ENCODE data around the gene TTC34.

TTC34 gene

GRCh38 chr1:2828586-2829250 is 27.2 kb upstream of the TTC34 start:
- CTCF ChIA-PET, result no interaction called here
- no peak for DNase-seq (ENCODE audit: extremely low spot score)
- POLR2A ChIA-PET, result no interaction called here
- TF ChIP-seq BHLHE40 (IDR thresholded peaks at IDR 0.05; ENCODE audit: borderline replicate concordance) (no peak), FOXK2 (IDR thresholded peaks at IDR 0.05) (no peak), SUZ12 (IDR thresholded peaks at IDR 0.05) (no peak), NFRKB (IDR thresholded peaks at IDR 0.05) (no peak), PKNOX1 (IDR thresholded peaks at IDR 0.05) (no peak), L3MBTL2 (conservative IDR thresholded peaks at IDR 0.05) (no peak), ELF4 (IDR thresholded peaks at IDR 0.05) (no peak), TARDBP (IDR thresholded peaks at IDR 0.05) (no peak)

GRCh38 chr1:2826736-2827292 is 25.3 kb upstream of the TTC34 start:
- TF ChIP-seq PKNOX1 (IDR thresholded peaks at IDR 0.05) (no peak), FOXA1 (IDR thresholded peaks at IDR 0.05) (no peak), CTBP1 (IDR thresholded peaks at IDR 0.05; ENCODE audit: borderline replicate concordance) (no peak), ELF4 (IDR thresholded peaks at IDR 0.05) (no peak), HDGF (IDR thresholded peaks at IDR 0.05; ENCODE audit: borderline replicate concordance) (no peak), TARDBP (IDR thresholded peaks at IDR 0.05) (no peak), SP1 (IDR thresholded peaks at IDR 0.05) (no peak), SUZ12 (IDR thresholded peaks at IDR 0.05) (no peak), ZNF384 (IDR thresholded peaks at IDR 0.05) (no peak), FOXM1 (IDR thresholded peaks at IDR 0.05; ENCODE audit: borderline replicate concordance) (no peak), BHLHE40 (IDR thresholded peaks at IDR 0.05; ENCODE audit: borderline replicate concordance) (no peak)
- DNase-seq (ENCODE audit: extremely low spot score), result no peak
- ChIA-PET CTCF (no interaction called here), POLR2A (no interaction called here)

GRCh38 chr1:2826316-2826715 is 24.8 kb upstream of the TTC34 start:
- TF ChIP-seq TARDBP (IDR thresholded peaks at IDR 0.05) (no peak), ARNT (IDR thresholded peaks at IDR 0.05) (no peak), BHLHE40 (IDR thresholded peaks at IDR 0.05; ENCODE audit: borderline replicate concordance) (no peak), SP1 (IDR thresholded peaks at IDR 0.05) (no peak), PKNOX1 (IDR thresholded peaks at IDR 0.05) (no peak), FOXA1 (IDR thresholded peaks at IDR 0.05) (no peak)
- POLR2A ChIA-PET, result no interaction called here

GRCh38 chr1:2825487-2826189 is 24.1 kb upstream of the TTC34 start:
- ChIA-PET CTCF (interaction anchor here (0.7 kb wide), 1 partner anchor 17 kb away, joined by 3 read pairs; no protein-coding TSS in a partner anchor), POLR2A (no interaction called here)
- TF ChIP-seq ZNF384 (IDR thresholded peaks at IDR 0.05) (no peak), PKNOX1 (IDR thresholded peaks at IDR 0.05) (no peak), TARDBP (IDR thresholded peaks at IDR 0.05) (no peak), ELF4 (IDR thresholded peaks at IDR 0.05) (no peak), BHLHE40 (IDR thresholded peaks at IDR 0.05; ENCODE audit: borderline replicate concordance) (no peak), SP1 (IDR thresholded peaks at IDR 0.05) (no peak), ARNT (IDR thresholded peaks at IDR 0.05) (no peak)
- DNase-seq (ENCODE audit: extremely low spot score), result no peak

More at GRCh38 chr1:2826316-2826715, 24.8 kb upstream of the TTC34 start:
- no peak for DNase-seq (ENCODE audit: extremely low spot score)
- CTCF ChIA-PET, result interaction anchor here (0.7 kb wide), 1 partner anchor 18 kb away, joined by 3 read pairs; no protein-coding TSS in a partner anchor

- no peak for TF ChIP-seq ELF4 (IDR thresholded peaks at IDR 0.05)
- TF ChIP-seq CTBP1 (IDR thresholded peaks at IDR 0.05; ENCODE audit: borderline replicate concordance), result no peak
- TF ChIP-seq L3MBTL2 (conservative IDR thresholded peaks at IDR 0.05), result no peak
- no peak for TF ChIP-seq ARNT (IDR thresholded peaks at IDR 0.05)
- TF ChIP-seq FOXK2 (IDR thresholded peaks at IDR 0.05), result no peak
- no peak for TF ChIP-seq PKNOX1 (IDR thresholded peaks at IDR 0.05)
- TF ChIP-seq FOXM1 (IDR thresholded peaks at IDR 0.05; ENCODE audit: borderline replicate concordance), result no peak
- TF ChIP-seq ZNF384 (IDR thresholded peaks at IDR 0.05), result no peak
- no peak for TF ChIP-seq SUZ12 (IDR thresholded peaks at IDR 0.05)
- TF ChIP-seq BHLHE40 (IDR thresholded peaks at IDR 0.05; ENCODE audit: borderline replicate concordance), result no peak
- TF ChIP-seq LEF1 (IDR thresholded peaks at IDR 0.05; ENCODE audit: borderline replicate concordance), result no peak
- TF ChIP-seq NFRKB (IDR thresholded peaks at IDR 0.05), result no peak
- no peak for DNase-seq (ENCODE audit: extremely low spot score)
- POLR2A ChIA-PET, result no interaction called here
- CTCF ChIA-PET, result no interaction called here
These were observed 23.5 kb upstream of the TTC34 start for GRCh38 chr1:2824999-2825398.

Measured in HEK293T (cell line).